Caki2 (cell line): ENCODE measurements around the gene RAB37. TPM values are rescaled to one million over a fixed set of nuclear protein-coding genes. Genes with fewer than 3 reads are reported as not detected.

Experiments
- DNase-seq: peaks from one replicate; pipeline ENCODE4 v3.0.0-alpha.2; 2015; ENCODE audit warnings: low read depth
- in situ Hi-C: cut with HindIII; loops from 2 replicates; pipeline ENCODE4 v1.10.0; 2016; ENCODE audit warnings: low sequenced_read_pairs, low pct_unique_long_range_greater_than_20kb, mixed read lengths
- total RNA-seq: library from RNA; depleted of rRNA; stranded (reverse); fragments of >200 nt; shearing (Covaris generic); gene quantifications from 2 replicates; pipeline ENCODE4 v1.2.3, GENCODE V29; 2014; ENCODE audit warnings: low replicate concordance; rRNA removed

RAB37 gene
- total RNA-seq, 1 experiment from 2014 or later: not detected

- DNase-seq: no peak
- in situ Hi-C loops: no loop called here
These were observed 48.3 kb downstream of the RAB37 start for GRCh38 chr17:74785096-74785980.

- DNase-seq: no peak
- in situ Hi-C loops: no loop called here
These were observed 48.9 kb downstream of the RAB37 start for GRCh38 chr17:74785981-74786360.

- no peak for DNase-seq
- in situ Hi-C loops: no loop called here
These were observed 49.5 kb downstream of the RAB37 start for GRCh38 chr17:74786431-74787055.

- DNase-seq: no peak
- in situ Hi-C loops: no loop called here
These were observed 53.4 kb downstream of the RAB37 start for GRCh38 chr17:74790161-74791058.

GRCh38 chr17:74792586-74793105, 55.6 kb downstream of the RAB37 start:
- DNase-seq: no peak
- in situ Hi-C loops: no loop called here

GRCh38 chr17:74795327-74796020, 58.4 kb downstream of the RAB37 start:
- in situ Hi-C loops: no loop called here
- DNase-seq: no peak

- DNase-seq: no peak
- in situ Hi-C loops: no loop called here
These were observed 59.2 kb downstream of the RAB37 start for GRCh38 chr17:74796211-74796610.

- in situ Hi-C loops: no loop called here
- DNase-seq: no peak
These were observed 59.8 kb downstream of the RAB37 start for GRCh38 chr17:74796866-74797265.

Other genes starting within 250 kb of the RAB37 start
- not detected in 2 replicates for gene CD300LB, start 205.8 kb upstream of the RAB37 start, total RNA-seq
- gene CD300C, start 191.1 kb upstream of the RAB37 start, total RNA-seq: not detected in 2 replicates
- gene CD300H, start 169.7 kb upstream of the RAB37 start, total RNA-seq: not detected in 2 replicates
- not detected in 2 replicates for gene CD300LD, start 145.0 kb upstream of the RAB37 start, total RNA-seq
- gene CD300E, start 113.5 kb upstream of the RAB37 start, total RNA-seq: not detected in 2 replicates
- not detected in 2 replicates for gene CD300LF, start 24.3 kb upstream of the RAB37 start, total RNA-seq
- gene NHERF1, start 11.4 kb downstream of the RAB37 start, total RNA-seq: 5.2 and 21.0 TPM in 2 replicates
- 36.6 and 36.8 TPM in 2 replicates for gene NAT9, start 39.1 kb downstream of the RAB37 start, total RNA-seq
- 0.51 and 1.3 TPM in 2 replicates for gene GRIN2C, start 122.6 kb downstream of the RAB37 start, total RNA-seq
- 99.8 and 108 TPM in 2 replicates for gene FDXR, start 135.7 kb downstream of the RAB37 start, total RNA-seq
- not detected in 2 replicates for gene FADS6, start 156.4 kb downstream of the RAB37 start, total RNA-seq
- gene USH1G, start 186.0 kb downstream of the RAB37 start, total RNA-seq: not detected in 2 replicates
- not detected in 2 replicates for gene OTOP2, start 187.0 kb downstream of the RAB37 start, total RNA-seq
- gene OTOP3, start 198.6 kb downstream of the RAB37 start, total RNA-seq: not detected in 2 replicates
- 0.10 TPM in 1 of 2 replicates, not detected in the other for gene HID1, start 235.5 kb downstream of the RAB37 start, total RNA-seq